NCI-H82 treated with DMSO at 0.1 percent for 48 hours (cell line): Measurements from ENCODE around the gene PRELID3B.

ENCODE experiments used
- DNase-seq: peaks from one replicate; lab custom pipeline; 2025; ENCODE audit not compliant: unreplicated experiment; lab: John Stamatoyannopoulos, UW

Gene PRELID3B

GRCh38 chr20:58996226-58996611, 46.4 kb downstream of the PRELID3B start:
- no peak for DNase-seq

- no peak for DNase-seq
Observed at GRCh38 chr20:58995461-58996225, 46.9 kb downstream of the PRELID3B start.

- DNase-seq: no peak
Observed at GRCh38 chr20:58994390-58995159, 48.0 kb downstream of the PRELID3B start.

- no peak for DNase-seq
Observed at GRCh38 chr20:58993332-58994248, 49.0 kb downstream of the PRELID3B start.

GRCh38 chr20:58992911-58993310, 49.7 kb downstream of the PRELID3B start:
- no peak for DNase-seq

- no peak for DNase-seq
Observed at GRCh38 chr20:58991715-58992114, 50.9 kb downstream of the PRELID3B start.

- DNase-seq: no peak
Observed at GRCh38 chr20:58990651-58991445, 51.7 kb downstream of the PRELID3B start.

GRCh38 chr20:58989196-58989595, 53.4 kb downstream of the PRELID3B start:
- DNase-seq: no peak

- no peak for DNase-seq
Observed at GRCh38 chr20:58988565-58988882, 54.1 kb downstream of the PRELID3B start.

GRCh38 chr20:58987790-58988564, 54.6 kb downstream of the PRELID3B start:
- DNase-seq: no peak

- DNase-seq: peak; percentile 65
Observed at GRCh38 chr20:58986968-58987517, 55.5 kb downstream of the PRELID3B start.

GRCh38 chr20:58986286-58986967, 56.2 kb downstream of the PRELID3B start:
- DNase-seq: no peak

- DNase-seq: no peak
Observed at GRCh38 chr20:58985656-58986055, 56.9 kb downstream of the PRELID3B start.

- DNase-seq: no peak
Observed at GRCh38 chr20:58984691-58985090, 57.9 kb downstream of the PRELID3B start.
